GM20000 (cell line): ENCODE data around the gene FKBP10.
"Not testable (repeated sequence)": the region's sequence is repeated elsewhere in the genome, so short reads cannot be mapped to it uniquely, and the experiment has no call there.

Experiments
- DNase-seq: peaks from one replicate; pipeline ENCODE4 v3.0.0; 2012; ENCODE audit warnings: low spot score
- TF ChIP-seq, protein P1 (sequence below): IDR thresholded peaks from 2 replicates; pipeline ENCODE4 v1.5.1; 2012; ENCODE audit warnings: mild to moderate bottlenecking, control low read depth; ENCODE audit errors: extremely low read depth, missing control alignments

Gene FKBP10

DNA sequence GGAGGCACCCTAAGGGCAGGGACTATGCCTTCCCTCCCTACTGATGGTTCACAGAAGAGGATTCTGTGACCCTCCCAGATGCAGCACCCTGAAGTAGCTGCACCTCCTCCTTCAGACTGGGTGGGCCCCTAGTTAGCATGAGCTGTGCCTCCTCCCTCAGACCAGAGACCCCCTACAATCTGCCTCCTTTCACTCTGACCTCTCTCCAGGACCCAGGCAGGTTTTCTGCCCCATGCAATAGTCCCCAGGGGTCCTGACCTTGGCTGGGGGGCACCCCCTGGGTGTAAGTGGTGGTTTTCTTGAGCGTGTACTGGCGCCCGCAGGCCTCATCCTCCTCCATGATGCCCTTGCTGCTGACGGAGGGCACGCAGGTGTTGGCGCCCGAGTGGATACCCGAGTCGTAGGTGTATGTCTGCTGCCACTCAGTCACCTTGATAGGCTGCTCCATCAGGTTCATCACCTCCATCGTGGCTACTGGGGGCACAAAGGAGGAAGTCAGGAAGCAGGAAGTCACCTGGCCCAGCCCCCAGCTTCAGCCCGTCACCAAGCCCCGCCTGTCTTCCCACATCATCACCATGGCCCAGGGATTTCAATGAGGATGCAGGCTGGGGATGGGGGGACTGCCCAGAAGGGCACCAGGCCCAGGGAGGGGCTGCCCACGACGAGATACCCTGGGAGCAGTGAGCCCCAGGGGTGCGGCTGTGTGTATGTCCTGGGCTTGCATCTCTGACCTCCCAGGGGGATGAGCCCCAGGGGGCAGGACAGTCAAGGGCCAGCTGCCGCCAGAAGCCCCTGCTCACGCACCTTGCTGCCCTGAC is 41.2 kb upstream of the FKBP10 start:
- DNase-seq = no peak
- TF ChIP-seq, protein P1, sequence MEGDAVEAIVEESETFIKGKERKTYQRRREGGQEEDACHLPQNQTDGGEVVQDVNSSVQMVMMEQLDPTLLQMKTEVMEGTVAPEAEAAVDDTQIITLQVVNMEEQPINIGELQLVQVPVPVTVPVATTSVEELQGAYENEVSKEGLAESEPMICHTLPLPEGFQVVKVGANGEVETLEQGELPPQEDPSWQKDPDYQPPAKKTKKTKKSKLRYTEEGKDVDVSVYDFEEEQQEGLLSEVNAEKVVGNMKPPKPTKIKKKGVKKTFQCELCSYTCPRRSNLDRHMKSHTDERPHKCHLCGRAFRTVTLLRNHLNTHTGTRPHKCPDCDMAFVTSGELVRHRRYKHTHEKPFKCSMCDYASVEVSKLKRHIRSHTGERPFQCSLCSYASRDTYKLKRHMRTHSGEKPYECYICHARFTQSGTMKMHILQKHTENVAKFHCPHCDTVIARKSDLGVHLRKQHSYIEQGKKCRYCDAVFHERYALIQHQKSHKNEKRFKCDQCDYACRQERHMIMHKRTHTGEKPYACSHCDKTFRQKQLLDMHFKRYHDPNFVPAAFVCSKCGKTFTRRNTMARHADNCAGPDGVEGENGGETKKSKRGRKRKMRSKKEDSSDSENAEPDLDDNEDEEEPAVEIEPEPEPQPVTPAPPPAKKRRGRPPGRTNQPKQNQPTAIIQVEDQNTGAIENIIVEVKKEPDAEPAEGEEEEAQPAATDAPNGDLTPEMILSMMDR = no peak

DNA sequence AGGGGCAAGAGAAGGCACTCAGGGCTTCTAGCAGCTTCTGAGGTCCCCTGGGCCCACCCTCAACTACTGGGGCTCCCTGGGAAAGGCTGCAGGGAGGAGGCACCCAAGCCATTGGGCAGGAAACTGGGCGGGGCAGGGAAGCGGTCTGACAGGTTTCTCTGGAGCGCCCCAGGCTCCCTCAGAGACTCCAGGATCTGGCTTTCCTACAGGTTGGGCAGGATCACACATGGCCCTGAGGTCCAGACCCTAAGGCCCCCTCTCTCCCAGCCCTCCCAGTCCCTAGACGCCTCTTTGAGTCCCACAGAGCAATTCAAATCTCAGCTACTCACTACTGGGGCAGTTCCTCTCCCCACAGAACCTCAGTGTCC is 40.6 kb upstream of the FKBP10 start:
- DNase-seq = no peak
- TF ChIP-seq, protein P1 = no peak

DNA sequence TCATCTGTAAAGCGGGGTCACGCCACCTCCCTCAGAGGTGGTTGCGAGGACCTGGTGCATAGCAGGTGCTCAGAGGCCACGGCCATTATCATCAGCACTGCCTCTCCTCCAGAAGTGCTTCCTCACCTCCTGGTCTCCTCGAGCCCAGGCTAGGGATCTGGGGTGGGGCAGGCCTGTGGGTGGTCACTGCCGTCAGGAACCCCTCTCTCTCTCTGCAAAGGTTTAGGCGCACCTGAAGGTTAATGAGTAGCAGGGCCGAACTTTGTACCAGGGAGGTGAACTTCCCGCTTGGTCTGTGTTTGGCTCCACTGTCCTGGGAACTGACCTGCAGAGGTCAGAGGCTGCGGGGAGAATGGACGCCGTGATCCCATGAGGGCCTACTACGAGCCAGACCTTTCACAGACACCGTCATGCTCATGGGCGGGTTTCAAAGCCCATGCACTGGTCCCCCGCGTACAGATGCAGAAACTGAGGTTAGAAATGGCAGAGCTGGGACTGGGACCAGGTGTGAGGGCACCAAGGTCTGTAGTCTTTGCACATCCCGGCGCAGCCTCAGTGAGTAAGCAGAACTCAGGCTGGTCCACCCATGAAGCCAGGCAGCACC is 40.1 kb upstream of the FKBP10 start:
- TF ChIP-seq, protein P1 = no peak
- DNase-seq = no peak

DNA sequence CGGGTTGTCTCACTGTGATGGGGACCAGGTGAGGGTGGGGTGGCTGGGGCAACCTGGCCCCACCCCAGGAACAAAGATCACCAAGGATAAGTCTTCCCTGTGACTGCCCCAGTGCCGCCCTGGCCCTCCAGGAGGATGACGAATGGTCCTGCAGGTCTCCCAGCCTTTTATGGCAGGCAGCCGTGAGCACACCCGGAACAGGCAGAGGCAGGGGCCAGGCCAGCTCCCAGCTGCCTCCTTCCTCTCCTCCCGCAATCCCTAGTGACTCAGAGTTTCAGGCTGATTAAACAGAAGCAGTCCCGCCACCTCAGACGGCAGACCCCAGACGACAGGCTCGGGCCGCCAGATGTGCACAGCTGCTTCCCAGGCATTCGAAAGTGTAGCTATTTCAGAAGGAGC is 39.6 kb upstream of the FKBP10 start:
- TF ChIP-seq, protein P1 = no peak
- no peak for DNase-seq

DNA sequence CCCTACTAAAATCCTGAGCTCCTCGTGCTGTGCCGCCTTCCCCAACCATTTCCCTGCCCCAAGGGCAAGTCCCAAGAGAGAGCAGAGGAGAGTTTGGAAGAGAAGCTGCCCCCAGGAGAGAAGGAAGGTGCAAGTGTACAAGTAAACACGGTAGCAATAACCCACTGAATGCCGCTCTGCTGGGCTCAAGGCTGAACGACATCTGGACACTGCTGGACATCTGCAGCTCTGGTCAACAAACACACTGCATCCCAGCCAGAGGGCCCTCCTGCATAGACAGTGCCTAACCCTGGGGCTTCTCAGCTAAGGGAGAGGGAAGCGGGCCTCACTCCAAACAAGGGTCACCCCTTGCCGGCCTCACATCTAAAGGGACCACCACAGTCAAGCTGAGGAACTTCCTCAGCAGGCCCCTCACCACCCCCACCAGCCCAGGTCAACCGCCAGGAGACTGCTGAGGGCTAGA is 39.0 kb upstream of the FKBP10 start:
- TF ChIP-seq, protein P1 = no peak
- DNase-seq = no peak

DNA sequence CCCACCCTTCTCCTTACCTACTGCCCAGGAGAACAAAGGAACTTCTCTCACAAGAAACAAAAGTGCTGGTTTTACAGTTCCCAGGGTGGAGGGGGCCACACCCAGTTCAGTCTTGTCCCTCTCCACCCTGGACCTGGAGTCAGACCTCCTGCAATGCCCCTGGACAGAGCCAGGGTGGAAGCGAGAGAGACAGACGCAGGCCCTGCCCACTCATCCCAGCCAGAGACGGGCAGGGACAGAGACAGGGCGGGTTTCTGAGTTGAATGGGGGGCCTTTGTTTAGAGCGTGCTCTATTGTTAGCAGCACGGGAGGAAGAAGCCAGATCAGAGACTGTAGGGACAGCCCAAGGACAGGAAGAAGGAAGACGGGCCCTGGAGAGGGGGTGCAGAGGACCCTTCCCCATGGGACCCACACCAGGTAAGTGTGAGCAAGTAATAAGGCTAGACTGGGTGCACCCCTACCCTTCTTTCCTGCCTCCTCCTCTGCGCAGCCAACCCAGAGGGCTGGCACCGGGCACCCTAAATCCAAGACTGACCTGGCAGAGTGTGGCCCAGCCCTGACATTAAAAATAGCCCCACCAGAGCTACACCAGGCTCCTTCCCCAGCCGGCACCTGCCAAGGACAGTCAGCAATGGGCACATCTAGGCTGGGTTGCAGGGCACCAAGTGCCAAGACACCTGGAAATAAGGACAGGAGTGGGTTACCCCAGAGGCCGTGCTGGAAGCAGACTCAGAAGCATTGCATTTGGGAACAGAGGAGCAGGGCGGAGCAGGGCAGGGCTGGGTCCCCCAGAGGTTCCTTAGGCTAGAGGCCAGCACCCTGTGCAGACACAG is 37.2 kb upstream of the FKBP10 start:
- TF ChIP-seq, protein P1 = no peak
- DNase-seq = no peak

DNA sequence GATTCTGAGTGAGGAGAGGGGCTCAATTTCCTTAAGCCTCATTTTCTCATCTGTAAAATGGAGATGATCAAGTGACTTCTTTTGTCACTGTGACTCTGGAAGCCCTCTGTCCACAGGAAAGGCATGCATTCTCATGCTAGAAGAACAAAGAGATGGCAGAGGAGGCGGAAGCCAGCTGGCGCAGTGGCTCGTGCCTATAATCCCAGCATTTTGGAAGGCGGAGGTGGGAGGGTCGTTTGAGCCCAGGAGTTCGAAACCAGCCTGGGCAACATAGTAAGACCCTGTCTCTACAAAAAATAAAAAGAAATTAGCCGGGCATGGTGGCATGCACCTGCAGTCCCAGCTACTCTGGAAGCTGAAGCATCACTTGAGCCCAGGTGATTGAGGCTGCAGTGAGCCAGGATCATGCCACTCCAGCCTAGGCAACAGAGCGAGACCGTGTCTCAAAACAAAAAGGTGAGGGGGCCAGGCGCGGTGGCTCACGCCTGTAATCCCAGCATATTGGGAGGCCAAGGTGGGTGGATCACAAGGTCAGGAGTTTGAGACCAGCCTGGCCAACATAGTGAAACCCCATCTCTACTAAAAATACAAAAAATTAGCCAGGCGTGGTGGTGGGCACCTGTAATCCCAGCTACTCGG is 36.4 kb upstream of the FKBP10 start:
- DNase-seq = not testable (repeated sequence)
